Measurements from ENCODE around the gene SLC45A2.

SLC45A2 gene

DNA sequence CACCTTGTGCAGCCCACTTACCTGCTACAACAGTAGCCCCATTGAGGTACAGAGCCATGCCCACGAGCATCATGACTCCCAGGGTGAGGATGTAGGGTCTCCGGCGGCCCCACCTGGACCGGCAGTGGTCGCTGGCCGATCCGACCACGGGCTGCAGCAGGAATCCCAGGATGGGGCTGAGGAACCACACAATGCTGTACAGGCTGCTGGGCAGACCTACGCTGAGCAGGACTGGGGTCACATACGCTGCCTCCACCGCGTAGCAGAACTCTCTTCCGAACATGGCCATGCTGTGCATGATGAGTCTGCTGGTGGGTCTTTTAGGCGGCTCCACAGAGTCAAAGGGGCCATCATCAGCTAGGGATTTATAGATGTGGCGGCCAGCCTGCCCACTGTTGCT lies 315 bp downstream of the SLC45A2 start:
- DNase-seq (ENCODE audit: low read depth), result no peak
- no peak overlapping the region for H3K4me3 ChIP-seq (ENCODE audit: low read depth, low read length)
- TF ChIP-seq, protein P1, sequence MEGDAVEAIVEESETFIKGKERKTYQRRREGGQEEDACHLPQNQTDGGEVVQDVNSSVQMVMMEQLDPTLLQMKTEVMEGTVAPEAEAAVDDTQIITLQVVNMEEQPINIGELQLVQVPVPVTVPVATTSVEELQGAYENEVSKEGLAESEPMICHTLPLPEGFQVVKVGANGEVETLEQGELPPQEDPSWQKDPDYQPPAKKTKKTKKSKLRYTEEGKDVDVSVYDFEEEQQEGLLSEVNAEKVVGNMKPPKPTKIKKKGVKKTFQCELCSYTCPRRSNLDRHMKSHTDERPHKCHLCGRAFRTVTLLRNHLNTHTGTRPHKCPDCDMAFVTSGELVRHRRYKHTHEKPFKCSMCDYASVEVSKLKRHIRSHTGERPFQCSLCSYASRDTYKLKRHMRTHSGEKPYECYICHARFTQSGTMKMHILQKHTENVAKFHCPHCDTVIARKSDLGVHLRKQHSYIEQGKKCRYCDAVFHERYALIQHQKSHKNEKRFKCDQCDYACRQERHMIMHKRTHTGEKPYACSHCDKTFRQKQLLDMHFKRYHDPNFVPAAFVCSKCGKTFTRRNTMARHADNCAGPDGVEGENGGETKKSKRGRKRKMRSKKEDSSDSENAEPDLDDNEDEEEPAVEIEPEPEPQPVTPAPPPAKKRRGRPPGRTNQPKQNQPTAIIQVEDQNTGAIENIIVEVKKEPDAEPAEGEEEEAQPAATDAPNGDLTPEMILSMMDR (conservative IDR thresholded peaks at IDR 0.05; ENCODE audit: low read depth, low read length), result no peak

DNA sequence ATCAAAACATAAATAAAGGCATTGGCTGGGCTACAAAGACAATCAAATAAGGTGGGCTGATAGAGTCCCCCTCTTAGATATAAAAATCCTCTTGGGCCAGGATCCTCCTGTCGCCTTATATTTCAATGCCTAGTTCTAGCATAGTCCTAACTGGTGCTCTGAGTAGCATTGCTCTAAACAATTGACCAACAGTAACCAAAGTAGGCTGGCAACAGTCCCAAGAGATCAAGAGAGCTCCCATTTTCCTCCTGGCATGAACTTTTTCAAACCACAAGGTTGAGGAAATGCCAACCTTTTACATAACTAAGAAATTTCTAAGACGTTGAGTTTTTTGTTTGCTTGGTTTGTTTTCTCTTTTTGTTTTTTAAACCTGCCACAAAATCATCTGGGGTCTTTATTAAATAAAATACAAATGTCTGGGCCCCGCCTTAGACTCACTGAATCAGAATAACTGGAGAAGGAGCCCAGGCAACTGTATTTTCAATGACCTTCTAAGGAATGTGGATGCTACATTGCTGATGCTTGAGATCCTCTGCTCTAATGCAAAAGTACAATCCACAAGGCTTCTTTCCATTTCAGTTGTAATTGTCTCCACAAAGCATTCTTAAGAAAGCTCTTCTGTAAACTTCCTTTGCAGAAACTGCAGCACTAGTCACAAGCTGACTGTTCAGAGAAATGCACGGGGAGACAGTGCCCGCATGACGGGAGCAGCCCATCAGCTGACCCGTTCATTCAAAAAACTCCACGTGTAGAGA lies 2.9 kb downstream of the SLC45A2 start:
- H3K4me3 ChIP-seq (ENCODE audit: low read depth, low read length), result no peak overlapping the region
- peak; percentile 48 for DNase-seq (ENCODE audit: low read depth)
- TF ChIP-seq, protein P1 (conservative IDR thresholded peaks at IDR 0.05; ENCODE audit: low read depth, low read length), result no peak

GRCh38 chr5:33980030-33980429 lies 4.5 kb downstream of the SLC45A2 start:
- TF ChIP-seq, protein P1 (conservative IDR thresholded peaks at IDR 0.05; ENCODE audit: low read depth, low read length), result no peak
- DNase-seq (ENCODE audit: low read depth), result no peak

GRCh38 chr5:33978306-33978705 lies 6.2 kb downstream of the SLC45A2 start:
- no peak for DNase-seq (ENCODE audit: low read depth)
- TF ChIP-seq, protein P1 (conservative IDR thresholded peaks at IDR 0.05; ENCODE audit: low read depth, low read length), result no peak
- no peak overlapping the region for H3K4me3 ChIP-seq (ENCODE audit: low read depth, low read length)

More at GRCh38 chr5:33980030-33980429, 4.5 kb downstream of the SLC45A2 start:
- H3K4me3 ChIP-seq (ENCODE audit: low read depth, low read length), result no peak overlapping the region

- TF ChIP-seq, protein P1 (conservative IDR thresholded peaks at IDR 0.05; ENCODE audit: low read depth, low read length), result no peak
Observed at GRCh38 chr5:33976307-33976706, 8.2 kb downstream of the SLC45A2 start.

DNA sequence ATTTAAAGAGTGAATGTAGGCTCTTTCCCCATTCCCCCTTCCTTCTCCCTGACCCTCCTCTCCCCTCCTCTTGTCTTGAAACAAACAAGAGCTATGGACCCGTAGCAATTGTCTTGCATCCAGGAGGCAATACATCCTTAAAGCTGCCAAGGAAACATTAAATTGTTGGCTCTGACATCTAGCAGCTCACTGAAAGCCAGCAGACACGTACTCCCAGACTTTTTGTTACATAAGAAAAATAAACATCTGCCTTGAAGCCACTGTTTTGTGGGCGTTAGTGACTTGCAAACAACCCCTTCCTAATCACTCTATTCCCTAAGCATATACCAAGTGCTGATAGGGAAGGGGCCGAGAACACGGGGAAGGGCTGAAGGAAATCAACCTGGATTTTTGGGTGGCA lies 8.6 kb downstream of the SLC45A2 start:
- TF ChIP-seq, protein P1 (conservative IDR thresholded peaks at IDR 0.05; ENCODE audit: low read depth, low read length), result no peak
- DNase-seq (ENCODE audit: low read depth), result peak; percentile 36
- H3K4me3 ChIP-seq (ENCODE audit: low read depth, low read length), result no peak overlapping the region

More at GRCh38 chr5:33976307-33976706, 8.2 kb downstream of the SLC45A2 start:
- H3K4me3 ChIP-seq (ENCODE audit: low read depth, low read length), result no peak overlapping the region
- DNase-seq (ENCODE audit: low read depth), result no peak

- no peak overlapping the region for H3K4me3 ChIP-seq (ENCODE audit: low read depth, low read length)
- TF ChIP-seq, protein P1 (conservative IDR thresholded peaks at IDR 0.05; ENCODE audit: low read depth, low read length), result no peak
- DNase-seq (ENCODE audit: low read depth), result no peak
Observed at GRCh38 chr5:33973271-33973670, 11.2 kb downstream of the SLC45A2 start.
